ENCODE measurements around the gene LIMS1. TPM values are rescaled to one million over a fixed set of nuclear protein-coding genes. Genes with fewer than 3 reads are reported as not detected.

Gene LIMS1
- polyA plus RNA-seq, 3 donors, result 44.0 to 130 (median 124) TPM

- Histone ChIP-seq H3K9me3 (replicated peaks in 1 of 2; ENCODE audit: control insufficient read depth in 1 of 2, insufficient read depth in 1 of 2, low read length in 2 of 2) (no peaks in the 10 kb centered on the region), H3K27me3 (ENCODE audit: control insufficient read depth in 2 of 2, insufficient read depth in 2 of 2, low read length in 2 of 2) (no peaks in the 10 kb centered on the region), H3K27ac (ENCODE audit: low read depth in 1 of 2, low read length in 2 of 2) (no peak overlapping the region), H2AFZ (ENCODE audit: insufficient read depth, low read depth, low read length, poor library complexity, severe bottlenecking) (no peak overlapping the region), H4K20me1 (ENCODE audit: insufficient read depth, low read length) (peaks cover 24% of the 10 kb centered on the region), H3K36me3 (replicated peaks in 1 of 2; ENCODE audit: control insufficient read depth in 1 of 2, insufficient read depth in 2 of 2, low read length in 2 of 2) (no peaks in the 10 kb centered on the region), H3K4me2 (replicated peaks; ENCODE audit: extremely low read depth, low read length, poor library complexity, severe bottlenecking) (no peak overlapping the region), H3K79me2 (ENCODE audit: insufficient read depth, low read length) (peaks cover 73% of the 10 kb centered on the region), H3K4me3 (replicated peaks in 1 of 3; ENCODE audit: low read depth in 2 of 3, low read length in 3 of 3) (no peak overlapping the region), H3K4me1 (ENCODE audit: control insufficient read depth in 1 of 2, insufficient read depth in 2 of 2, low read length in 2 of 2) (peaks cover 22 to 35% of the 10 kb centered on the region in 2 donors), H3K9ac (ENCODE audit: insufficient read depth, low read length, poor library complexity, severe bottlenecking) (no peak overlapping the region)
- Mint-ChIP-seq H3K27ac (peak overlapping the region in 1 of 7 donors; percentile 44), H3K36me3 (no peaks in the 10 kb centered on the region), H3K4me3 (no peak overlapping the region), H3K27me3 (ENCODE audit: low read depth in 3 of 3) (no peaks in the 10 kb centered on the region), H3K4me1 (peaks cover 52% of the 10 kb centered on the region), H3K9me3 (no peaks in the 10 kb centered on the region)
- no peak for TF ChIP-seq CTCF (IDR thresholded peaks at IDR 0.05)
- 92% methylated on average over 6 of the region's 9 CpGs for WGBS (ENCODE audit: insufficient coverage)
- intact Hi-C loops (cut with micrococcal nuclease), result no loop called here
- DNase-seq, result no peak
These were observed 42.8 kb downstream of the LIMS1 start for GRCh38 chr2:108577099-108577498.

GRCh38 chr2:108579623-108580022 is 45.4 kb downstream of the LIMS1 start:
- 24% methylated on average over 6 of the region's 6 CpGs for WGBS (ENCODE audit: insufficient coverage)
- DNase-seq, result peak in 1 of 3 donors; percentile 34
- no peaks in the 10 kb centered on the region for H3K27me3 Mint-ChIP-seq (ENCODE audit: low read depth in 3 of 3)
- H3K27ac Mint-ChIP-seq, result peak overlapping the region in 5 of 7 donors; percentile 42 to 85 (median 82)
- peaks cover 81% of the 10 kb centered on the region for H3K79me2 ChIP-seq (ENCODE audit: insufficient read depth, low read length)
- H3K36me3 ChIP-seq (replicated peaks in 1 of 2; ENCODE audit: control insufficient read depth in 1 of 2, insufficient read depth in 2 of 2, low read length in 2 of 2), result no peaks in the 10 kb centered on the region
- H3K4me3 ChIP-seq (replicated peaks in 1 of 3; ENCODE audit: low read depth in 2 of 3, low read length in 3 of 3), result peak overlapping the region in 1 of 3 experiments; percentile 4
- peaks cover 22 to 28% of the 10 kb centered on the region in 2 donors for H3K4me1 ChIP-seq (ENCODE audit: control insufficient read depth in 1 of 2, insufficient read depth in 2 of 2, low read length in 2 of 2)
- H3K4me2 ChIP-seq (replicated peaks; ENCODE audit: extremely low read depth, low read length, poor library complexity, severe bottlenecking), result peak overlapping the region; percentile 33
- peaks cover 37% of the 10 kb centered on the region for H3K4me1 Mint-ChIP-seq
- no peak overlapping the region for H3K9ac ChIP-seq (ENCODE audit: insufficient read depth, low read length, poor library complexity, severe bottlenecking)
- intact Hi-C loops (cut with micrococcal nuclease), result loop anchor here (5.0 kb wide), 4 partner anchors 42 to 642 kb away; partner anchors contain the start of gene LIMS1 (in 1 of the 2)
- H3K4me3 Mint-ChIP-seq, result peak overlapping the region in 1 of 2 donors; percentile 46
- no peaks in the 10 kb centered on the region for H3K9me3 Mint-ChIP-seq
- H3K27me3 ChIP-seq (ENCODE audit: control insufficient read depth in 2 of 2, insufficient read depth in 2 of 2, low read length in 2 of 2), result no peaks in the 10 kb centered on the region
- H4K20me1 ChIP-seq (ENCODE audit: insufficient read depth, low read length), result peaks cover 6% of the 10 kb centered on the region
- H3K36me3 Mint-ChIP-seq, result peaks cover 0 to 3% of the 10 kb centered on the region in 2 donors
- TF ChIP-seq CTCF (IDR thresholded peaks at IDR 0.05), result no peak
- no peaks in the 10 kb centered on the region for H3K9me3 ChIP-seq (replicated peaks in 1 of 2; ENCODE audit: control insufficient read depth in 1 of 2, insufficient read depth in 1 of 2, low read length in 2 of 2)
- H3K27ac ChIP-seq (ENCODE audit: low read depth in 1 of 2, low read length in 2 of 2), result peak overlapping the region; percentile 23 to 42
- H2AFZ ChIP-seq (ENCODE audit: insufficient read depth, low read depth, low read length, poor library complexity, severe bottlenecking), result no peak overlapping the region

Measured in CD14-positive monocyte (primary cell).